ENCODE results near the gene TNFRSF14. TPM values are rescaled to one million over a fixed set of nuclear protein-coding genes. Genes with fewer than 3 reads are reported as not detected.
"Not testable (repeated sequence)": the region's sequence is repeated elsewhere in the genome, so short reads cannot be mapped to it uniquely, and the experiment has no call there.

TNFRSF14 gene
- polyA plus RNA-seq, 2 of the 4 experiments (the other 2 are of a cell fraction) = 0.16 to 0.25 TPM

DNA sequence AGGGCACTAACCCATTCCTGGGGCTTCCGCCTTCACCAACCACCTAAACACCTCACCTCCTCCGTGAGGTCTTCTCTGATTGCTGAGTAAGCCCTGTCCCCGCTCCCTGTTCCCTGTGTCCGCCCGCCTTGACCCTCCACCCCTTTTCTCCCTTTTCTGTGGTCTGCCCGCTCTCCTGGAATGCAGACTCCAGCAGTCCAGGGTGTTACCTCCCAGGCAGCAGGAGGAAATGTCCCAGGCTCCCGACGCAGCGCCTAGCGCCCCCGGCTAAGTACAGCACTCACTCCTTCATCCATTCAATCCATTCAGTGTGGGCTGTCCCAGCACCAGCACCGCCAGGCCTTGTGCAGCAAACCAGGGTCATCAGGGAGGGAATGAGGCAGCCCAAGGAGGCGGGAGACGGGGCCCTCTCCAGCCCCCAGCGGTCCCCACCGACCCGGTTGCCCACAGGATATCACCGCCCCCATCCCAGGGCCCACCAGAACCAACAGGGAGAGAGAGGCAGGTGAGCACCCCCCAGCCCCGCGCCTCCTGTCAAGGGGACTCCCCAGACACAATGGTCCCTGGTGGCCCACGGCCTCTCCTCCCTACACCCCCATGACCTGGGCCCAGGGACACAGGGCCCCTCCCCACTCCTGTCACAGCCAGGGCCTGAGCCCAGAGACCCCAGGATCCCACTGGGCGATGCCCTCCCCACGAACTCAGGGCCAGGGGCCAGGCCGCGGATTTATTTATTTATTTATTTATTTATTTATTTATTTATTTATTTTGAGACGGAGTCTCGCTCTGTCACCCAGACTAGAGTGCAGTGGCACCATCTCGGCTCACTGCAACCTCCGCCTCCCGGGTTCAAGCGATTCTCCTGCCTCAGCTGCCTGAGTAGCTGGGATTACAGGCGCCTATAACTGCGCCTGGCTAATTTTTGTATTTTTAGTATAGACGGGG lies 10.2 kb downstream of the TNFRSF14 start:
- Histone ChIP-seq H3K4me2 (no peak overlapping the region), H3K27ac (no peak overlapping the region), H3K4me3 (no peak overlapping the region), H3K4me1 (no peaks in the 10 kb centered on the region), H3K9me3 (no peaks in the 10 kb centered on the region)
- no peak for FAIRE-seq
- ChIA-PET CTCF (no interaction called here), POLR2A (no interaction called here)
- no peak for ATAC-seq
- no peak for DNase-seq (ENCODE audit: low read depth in 1 of 2, low spot score in 1 of 2)
- 67% methylated on average over 28 of the region's 34 CpGs for WGBS (ENCODE audit: missing lambda C conversion rate)
- TF ChIP-seq EP300 (IDR thresholded peaks at IDR 0.05) = no peak
- peak; percentile 65 for TF ChIP-seq ZC3H11A (IDR thresholded peaks at IDR 0.05)
- no peak for TF ChIP-seq CBX2 (IDR thresholded peaks at IDR 0.05; ENCODE audit: borderline replicate concordance, low read depth)

DNA sequence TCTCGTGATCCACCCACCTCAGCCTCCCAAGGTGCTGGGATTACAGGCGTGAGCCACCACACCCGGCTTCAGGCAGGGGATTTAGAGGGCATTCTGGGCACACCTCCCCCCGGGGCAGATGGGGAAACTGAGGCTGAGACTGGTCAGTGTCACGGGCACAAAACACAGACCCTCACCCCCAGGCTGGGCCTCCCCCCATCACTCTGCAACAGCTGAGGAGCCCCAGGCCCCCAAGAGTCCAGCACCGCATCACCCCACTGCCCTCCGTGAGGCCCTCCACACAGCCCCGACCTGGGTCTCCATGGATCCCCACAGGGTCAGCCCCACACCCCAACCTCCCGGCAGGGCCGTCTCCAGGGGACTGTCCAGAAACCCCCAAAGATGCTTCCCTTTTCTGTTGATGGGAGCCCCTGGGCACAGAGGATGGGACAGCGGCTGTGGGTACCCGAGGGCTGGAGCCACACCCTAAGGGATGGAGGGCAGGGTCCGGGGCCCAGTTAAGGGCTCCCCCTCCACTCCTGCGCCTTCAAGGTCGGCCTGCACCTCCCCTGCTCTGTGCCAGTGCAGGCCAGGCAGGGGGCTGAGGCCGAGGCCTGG lies 11.0 kb downstream of the TNFRSF14 start:
- Histone ChIP-seq H3K4me2 (no peak overlapping the region), H3K27ac (no peak overlapping the region), H3K4me3 (no peak overlapping the region), H3K4me1 (no peaks in the 10 kb centered on the region), H3K9me3 (no peaks in the 10 kb centered on the region)
- ATAC-seq (no peak), DNase-seq (ENCODE audit: low read depth in 1 of 2, low spot score in 1 of 2) (no peak), FAIRE-seq (no peak)
- ChIA-PET POLR2A (no interaction called here), CTCF (no interaction called here)
- TF ChIP-seq RFX5 (IDR thresholded peaks at IDR 0.05) (no peak), ZC3H11A (IDR thresholded peaks at IDR 0.05) (no peak), PHF8 (IDR thresholded peaks at IDR 0.05; ENCODE audit: borderline replicate concordance, low read depth) (no peak), FOSB (CRISPR knock-in tag; IDR thresholded peaks at IDR 0.05) (no peak), EP300 (IDR thresholded peaks at IDR 0.05) (no peak), NR3C1 (IDR thresholded peaks at IDR 0.05) (no peak), NPAS2 (CRISPR knock-in tag; IDR thresholded peaks at IDR 0.05; ENCODE audit: borderline replicate concordance) (no peak), CEBPB (IDR thresholded peaks at IDR 0.05) (no peak), RCOR1 (IDR thresholded peaks at IDR 0.05; ENCODE audit: low read depth, low read length) (no peak), E2F6 (IDR thresholded peaks at IDR 0.05; ENCODE audit: borderline replicate concordance, low read depth) (no peak), EHMT2 (IDR thresholded peaks at IDR 0.05; ENCODE audit: low read depth) (no peak), RARB (CRISPR knock-in tag; IDR thresholded peaks at IDR 0.05) (no peak), ESRRA (IDR thresholded peaks at IDR 0.05; ENCODE audit: borderline replicate concordance, low read length) (no peak), CHD4 (IDR thresholded peaks at IDR 0.05; ENCODE audit: borderline replicate concordance) (no peak), JUN (IDR thresholded peaks at IDR 0.05) (no peak), HOXB5 (CRISPR knock-in tag; IDR thresholded peaks at IDR 0.05) (no peak), MAX (IDR thresholded peaks at IDR 0.05) (no peak), CBX8 (IDR thresholded peaks at IDR 0.05) (no peak)
- TF ChIP-seq, protein P1, sequence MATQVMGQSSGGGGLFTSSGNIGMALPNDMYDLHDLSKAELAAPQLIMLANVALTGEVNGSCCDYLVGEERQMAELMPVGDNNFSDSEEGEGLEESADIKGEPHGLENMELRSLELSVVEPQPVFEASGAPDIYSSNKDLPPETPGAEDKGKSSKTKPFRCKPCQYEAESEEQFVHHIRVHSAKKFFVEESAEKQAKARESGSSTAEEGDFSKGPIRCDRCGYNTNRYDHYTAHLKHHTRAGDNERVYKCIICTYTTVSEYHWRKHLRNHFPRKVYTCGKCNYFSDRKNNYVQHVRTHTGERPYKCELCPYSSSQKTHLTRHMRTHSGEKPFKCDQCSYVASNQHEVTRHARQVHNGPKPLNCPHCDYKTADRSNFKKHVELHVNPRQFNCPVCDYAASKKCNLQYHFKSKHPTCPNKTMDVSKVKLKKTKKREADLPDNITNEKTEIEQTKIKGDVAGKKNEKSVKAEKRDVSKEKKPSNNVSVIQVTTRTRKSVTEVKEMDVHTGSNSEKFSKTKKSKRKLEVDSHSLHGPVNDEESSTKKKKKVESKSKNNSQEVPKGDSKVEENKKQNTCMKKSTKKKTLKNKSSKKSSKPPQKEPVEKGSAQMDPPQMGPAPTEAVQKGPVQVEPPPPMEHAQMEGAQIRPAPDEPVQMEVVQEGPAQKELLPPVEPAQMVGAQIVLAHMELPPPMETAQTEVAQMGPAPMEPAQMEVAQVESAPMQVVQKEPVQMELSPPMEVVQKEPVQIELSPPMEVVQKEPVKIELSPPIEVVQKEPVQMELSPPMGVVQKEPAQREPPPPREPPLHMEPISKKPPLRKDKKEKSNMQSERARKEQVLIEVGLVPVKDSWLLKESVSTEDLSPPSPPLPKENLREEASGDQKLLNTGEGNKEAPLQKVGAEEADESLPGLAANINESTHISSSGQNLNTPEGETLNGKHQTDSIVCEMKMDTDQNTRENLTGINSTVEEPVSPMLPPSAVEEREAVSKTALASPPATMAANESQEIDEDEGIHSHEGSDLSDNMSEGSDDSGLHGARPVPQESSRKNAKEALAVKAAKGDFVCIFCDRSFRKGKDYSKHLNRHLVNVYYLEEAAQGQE (IDR thresholded peaks at IDR 0.05) = no peak
- 77% methylated on average over 7 of the region's 16 CpGs for WGBS (ENCODE audit: missing lambda C conversion rate)

DNA sequence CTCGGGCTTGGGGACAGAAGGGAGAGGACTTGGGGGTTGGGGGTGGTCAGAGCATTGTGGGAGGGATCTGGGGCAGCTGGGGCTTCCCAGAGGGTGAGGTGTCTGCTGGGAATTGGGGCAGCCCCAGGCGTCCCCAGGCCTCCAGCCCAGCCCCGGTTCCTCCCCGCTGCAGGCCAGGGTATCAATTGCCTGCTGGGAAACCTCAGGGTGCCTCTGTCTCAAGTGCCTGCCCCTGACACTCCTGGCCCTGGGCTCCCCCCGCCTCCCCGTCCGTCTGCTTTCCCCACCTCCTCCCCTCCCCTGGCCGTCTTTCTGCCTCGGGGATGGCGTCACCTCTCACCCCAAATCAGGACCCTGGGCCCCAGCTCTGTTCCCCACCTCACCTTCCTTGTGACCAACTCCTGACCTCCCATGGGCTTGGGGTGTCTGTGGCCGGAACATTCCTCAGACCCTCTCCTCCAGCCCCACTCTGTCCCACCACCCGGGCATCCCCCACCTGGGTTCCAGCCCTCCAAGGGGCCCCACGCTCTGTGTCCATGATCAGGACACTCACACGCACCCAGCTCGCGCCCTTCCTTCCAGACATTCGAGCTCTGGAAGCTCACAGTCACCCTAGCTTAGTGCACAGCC lies 12.1 kb downstream of the TNFRSF14 start:
- FAIRE-seq; CTCF ChIA-PET; H3K4me3 ChIP-seq; H3K4me1 ChIP-seq; POLR2A ChIA-PET; H3K9me3 ChIP-seq; DNase-seq (ENCODE audit: low read depth in 1 of 2, low spot score in 1 of 2); H3K27ac ChIP-seq; H3K4me2 ChIP-seq: not testable (repeated sequence)
- WGBS (ENCODE audit: missing lambda C conversion rate) = no CpG with 5 or more reads among the region's 17 CpGs
- ATAC-seq = peak in 1 of 2 experiments; percentile 29; a peak in 2 of 6 replicates

All from A549 (cell line).